ENCODE data around the gene AMDHD1.
A peak's percentile ranks its signal among the peaks of the same experiment; 100 is the strongest.

AMDHD1 gene, protein sequence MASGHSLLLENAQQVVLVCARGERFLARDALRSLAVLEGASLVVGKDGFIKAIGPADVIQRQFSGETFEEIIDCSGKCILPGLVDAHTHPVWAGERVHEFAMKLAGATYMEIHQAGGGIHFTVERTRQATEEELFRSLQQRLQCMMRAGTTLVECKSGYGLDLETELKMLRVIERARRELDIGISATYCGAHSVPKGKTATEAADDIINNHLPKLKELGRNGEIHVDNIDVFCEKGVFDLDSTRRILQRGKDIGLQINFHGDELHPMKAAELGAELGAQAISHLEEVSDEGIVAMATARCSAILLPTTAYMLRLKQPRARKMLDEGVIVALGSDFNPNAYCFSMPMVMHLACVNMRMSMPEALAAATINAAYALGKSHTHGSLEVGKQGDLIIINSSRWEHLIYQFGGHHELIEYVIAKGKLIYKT

DNA sequence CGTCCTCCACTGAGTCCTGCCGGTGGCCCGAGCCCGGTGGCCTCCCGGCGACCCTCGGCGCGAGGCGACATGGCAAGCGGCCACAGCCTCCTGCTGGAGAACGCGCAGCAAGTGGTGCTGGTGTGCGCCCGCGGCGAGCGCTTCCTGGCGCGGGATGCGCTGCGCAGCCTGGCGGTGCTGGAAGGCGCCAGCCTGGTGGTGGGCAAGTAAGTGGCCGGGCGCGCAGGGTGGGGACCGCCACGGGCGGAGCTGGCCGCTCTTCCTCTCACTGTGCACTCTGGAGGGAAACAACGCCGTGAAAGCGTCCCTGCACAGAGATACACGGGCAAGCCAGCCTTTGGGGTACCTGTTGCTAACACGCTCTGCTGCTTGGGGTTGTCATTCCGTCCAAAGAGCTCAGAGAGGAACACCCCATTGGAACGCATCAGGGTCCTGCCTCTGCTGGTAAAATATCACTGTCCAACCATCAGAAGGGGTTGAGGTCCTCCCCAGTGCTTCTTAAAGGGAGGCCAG, at the start of gene AMDHD1:
AMDHD1 (plus strand) TSS at position 2 of the 513 bp plus-strand sequence; CDS start at position 70, 68 bp downstream.
- peak; percentile 67 for DNase-seq (ENCODE audit: low spot score)

DNA sequence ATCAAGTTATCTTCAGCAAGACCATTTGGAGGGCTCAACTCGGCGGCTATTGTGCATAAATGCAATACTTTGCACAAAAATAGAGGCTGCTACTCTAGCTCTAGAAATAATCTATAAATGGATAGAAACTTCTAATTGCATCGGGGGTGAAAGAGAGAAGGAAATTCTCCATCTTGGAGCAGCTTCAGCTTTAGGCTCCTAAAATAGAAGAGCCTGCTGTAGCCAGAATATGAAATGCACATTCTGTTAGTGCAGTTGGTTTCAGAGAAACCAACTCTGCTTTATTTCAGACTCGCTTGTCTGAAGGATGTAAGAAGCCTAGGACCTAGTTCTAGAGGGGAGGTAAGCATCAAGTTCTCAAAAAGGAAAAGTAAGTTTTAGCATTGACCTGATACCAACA, 46.3 kb upstream of the AMDHD1 start:
- no peak for DNase-seq (ENCODE audit: low spot score)

DNA sequence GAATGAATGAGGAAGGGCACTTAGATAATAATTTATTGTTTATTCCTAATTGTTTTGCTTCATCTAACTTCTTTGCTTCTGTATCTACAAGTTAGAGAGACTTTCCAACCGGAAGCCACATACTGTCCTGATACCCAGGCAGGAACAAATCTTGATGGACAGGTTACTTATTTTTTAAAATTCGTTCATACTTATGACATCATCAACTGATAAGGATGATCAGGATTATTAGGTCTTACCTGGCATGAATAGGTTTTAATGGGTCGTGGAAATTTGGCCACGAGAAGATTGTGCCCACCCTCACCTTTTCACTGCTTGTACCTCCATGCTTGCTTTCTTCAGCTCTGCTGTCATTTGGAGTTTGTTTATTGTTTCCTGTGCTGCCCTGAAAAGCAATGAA, 45.0 kb upstream of the AMDHD1 start:
- DNase-seq (ENCODE audit: low spot score): no peak

DNA sequence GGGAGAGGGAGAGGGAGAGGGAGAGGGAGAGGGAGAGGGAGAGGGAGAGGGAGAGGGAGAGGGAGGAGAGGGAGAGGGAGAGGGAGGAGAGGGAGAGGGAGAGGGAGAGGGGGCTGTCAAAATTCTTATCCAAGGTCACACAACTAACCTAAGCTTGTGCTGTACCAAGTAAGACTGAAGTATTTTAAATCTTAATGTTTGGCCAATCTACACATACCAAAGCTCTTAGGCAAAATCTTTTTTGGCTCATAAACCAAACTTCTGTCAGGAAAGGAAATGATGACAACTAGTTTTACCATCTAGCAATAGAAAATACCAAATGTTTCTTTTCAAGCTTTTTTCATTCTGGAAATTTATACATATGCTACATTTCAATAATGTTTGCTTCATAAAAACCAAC, 34.6 kb upstream of the AMDHD1 start:
- DNase-seq (ENCODE audit: low spot score): peak; percentile 39

DNA sequence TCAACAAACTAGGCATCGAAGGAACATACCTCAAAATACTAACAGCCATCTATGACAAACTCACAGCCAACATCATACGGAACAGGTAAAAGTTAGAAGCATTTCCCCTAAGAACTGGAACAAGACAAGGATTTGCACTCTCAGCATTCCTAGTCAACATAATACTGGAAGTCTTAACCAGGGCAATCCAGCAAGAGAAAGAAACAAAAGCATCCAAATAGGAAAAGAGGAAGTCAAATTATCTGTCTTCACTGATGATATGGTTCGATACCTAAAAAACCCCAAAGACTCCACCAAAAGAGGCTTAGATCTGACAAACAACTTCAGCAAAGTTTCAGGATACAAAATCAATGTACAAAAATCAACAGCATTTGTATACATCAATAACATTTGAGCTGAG, 33.3 kb upstream of the AMDHD1 start:
- DNase-seq (ENCODE audit: low spot score): no peak

DNA sequence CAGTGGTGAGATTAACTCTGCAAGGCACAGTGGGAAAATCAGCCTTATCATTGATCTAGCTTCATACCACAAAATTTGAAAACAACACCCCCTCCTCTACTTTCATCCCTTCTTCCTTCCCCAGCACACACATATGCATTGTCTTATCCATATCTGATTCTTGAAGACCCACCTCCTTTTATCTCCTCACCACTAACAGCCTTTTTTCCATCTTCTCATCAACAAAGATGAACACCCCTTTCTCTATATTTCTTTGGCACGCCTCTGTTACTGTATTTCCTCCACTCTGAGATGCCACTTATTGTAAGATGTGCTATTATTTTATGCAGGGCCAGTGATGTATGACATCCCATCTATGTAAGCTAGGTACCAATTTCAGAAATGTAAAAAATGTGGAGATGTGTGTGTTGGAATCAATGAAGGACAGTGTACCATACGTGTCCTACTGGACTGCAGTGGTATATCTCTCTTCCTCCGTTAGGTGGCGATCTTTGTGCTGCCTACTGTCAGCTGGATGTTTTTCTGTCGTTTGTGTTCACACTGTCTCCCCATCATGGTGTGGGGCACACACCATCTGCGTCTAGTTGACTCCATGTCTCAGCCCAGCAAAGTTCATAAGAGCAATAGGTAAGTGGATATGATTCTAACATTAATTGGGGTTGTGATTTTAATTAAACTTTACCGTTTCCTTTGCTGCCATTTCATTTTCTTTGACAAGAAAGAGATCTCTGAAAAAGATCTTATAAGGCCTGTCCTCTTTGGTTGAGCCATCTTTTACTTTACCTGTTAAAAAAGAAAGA, 24.7 kb upstream of the AMDHD1 start:
- DNase-seq (ENCODE audit: low spot score): peak; percentile 37

DNA sequence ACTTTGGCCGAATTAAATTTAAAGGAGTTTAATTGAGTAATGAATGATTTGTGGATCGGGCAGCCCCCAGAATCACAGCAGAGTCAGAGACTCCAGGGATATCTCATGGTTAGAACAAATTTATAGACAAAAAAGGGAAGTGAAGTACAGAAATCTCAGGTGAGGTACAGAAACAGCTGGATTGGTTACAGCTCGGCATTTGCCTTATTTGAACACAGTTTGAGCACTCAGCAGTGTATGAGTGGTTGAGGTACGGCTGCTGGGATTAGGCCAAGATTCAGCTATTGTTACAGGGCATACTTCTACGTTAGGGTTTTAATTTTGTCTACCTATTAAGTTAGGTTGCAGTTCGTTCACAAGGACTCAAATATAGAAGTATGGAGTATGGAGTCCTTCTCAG, 24.0 kb upstream of the AMDHD1 start:
- DNase-seq (ENCODE audit: low spot score): no peak

DNA sequence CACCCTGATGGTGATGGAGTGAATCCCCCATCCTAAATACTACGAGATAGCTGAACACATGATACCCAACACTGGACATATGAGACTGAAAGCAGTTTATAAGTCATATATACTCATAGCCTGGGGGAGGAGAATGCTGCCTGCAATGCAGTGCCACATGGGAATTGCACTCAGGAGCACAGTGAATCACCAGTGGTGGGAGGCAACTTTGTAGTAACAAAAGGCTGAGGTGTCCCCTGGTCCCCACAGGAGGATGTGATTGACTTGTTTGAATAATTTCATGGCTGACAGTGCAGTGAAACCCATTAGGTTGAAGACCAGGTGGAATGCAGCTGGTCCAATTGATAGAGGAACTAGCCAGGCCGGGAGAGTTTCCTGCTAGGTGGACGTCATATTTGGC, 20.9 kb upstream of the AMDHD1 start:
- DNase-seq (ENCODE audit: low spot score): no peak

DNA sequence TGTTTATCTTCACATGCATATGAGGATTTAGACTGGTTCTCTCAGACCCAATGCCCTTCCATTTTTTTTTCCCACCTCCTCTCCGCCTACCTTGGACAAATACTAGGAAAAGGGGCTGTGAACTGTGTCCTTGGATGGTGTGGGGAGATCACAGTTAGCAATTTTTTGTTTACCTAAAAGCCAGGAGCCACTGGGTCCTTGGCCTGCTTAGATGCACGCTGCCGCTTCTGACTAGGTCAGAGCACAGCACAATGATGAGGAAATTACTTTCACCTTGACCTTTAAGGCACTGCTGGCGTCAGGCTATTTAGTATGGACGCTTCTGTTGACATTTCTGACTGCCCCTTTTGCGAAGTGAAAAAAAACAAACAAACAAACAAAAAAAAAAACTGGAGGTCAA, 2.6 kb upstream of the AMDHD1 start:
- no peak for DNase-seq (ENCODE audit: low spot score)

DNA sequence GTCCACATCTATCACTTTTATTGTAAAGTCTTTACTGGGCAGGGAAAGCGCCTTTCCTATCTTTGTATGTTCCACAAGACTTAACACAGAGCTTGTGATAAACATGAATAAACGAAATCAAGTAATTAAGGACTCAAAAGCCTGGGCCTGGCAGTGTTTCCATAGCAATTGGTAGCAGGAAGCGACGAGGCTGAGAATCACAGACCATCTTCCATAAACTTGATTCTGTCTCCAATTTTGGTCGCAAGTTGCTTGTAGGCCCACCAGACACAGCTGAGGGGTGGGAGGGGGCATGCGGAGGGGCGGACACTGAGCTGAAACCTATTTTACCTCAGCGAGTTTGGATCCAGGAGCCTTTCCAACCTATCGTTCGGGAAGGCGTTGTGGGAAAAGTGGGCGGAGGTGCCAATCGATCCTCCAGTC, 1.0 kb upstream of the AMDHD1 start:
- DNase-seq (ENCODE audit: low spot score): no peak

DNA sequence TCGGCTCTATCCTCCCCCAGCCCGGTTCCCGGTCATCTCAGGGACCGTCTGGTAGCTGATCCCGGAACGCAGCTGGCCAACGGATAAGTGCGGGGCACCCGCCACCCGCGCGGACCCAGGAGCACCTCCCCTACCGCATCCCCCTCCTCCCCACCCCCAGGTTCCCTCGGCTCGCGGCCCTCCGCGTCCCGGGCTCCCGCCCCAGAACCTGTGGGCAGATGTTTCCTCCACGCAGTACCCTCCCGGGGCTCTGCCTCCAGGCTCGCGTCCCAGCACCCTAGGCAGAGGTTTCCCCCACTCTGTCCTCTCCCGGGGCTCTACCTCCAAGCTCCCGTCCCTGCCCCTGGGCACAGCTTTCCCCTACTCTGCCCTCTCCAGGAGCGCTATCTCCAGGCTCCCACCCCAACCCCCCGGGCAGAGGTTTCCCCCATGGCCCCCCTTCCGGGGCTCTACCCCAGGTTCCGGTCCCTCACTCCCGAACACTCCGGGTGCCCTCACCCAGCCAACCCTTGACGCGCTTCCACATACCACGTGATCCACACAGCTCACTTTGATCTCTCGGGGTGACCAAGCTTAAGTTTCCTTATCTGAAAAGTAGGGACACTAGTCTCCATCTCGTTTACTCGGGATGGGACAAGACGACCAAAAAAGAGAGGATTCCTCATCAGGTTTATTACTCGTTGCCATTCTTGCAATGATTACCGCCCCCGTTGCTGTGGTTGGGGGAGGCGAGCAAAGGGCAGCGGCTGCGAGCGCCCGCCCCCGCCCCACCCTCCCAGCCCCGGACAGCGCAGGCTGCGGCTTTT, 404 bp upstream of the AMDHD1 start, which contains the start of gene CCDC38:
CCDC38 (minus strand) TSS at position 91 of the 806 bp plus-strand sequence. CDS start 6,105 bp downstream, outside the sequence.
- peak; percentile 83 for DNase-seq (ENCODE audit: low spot score)

DNA sequence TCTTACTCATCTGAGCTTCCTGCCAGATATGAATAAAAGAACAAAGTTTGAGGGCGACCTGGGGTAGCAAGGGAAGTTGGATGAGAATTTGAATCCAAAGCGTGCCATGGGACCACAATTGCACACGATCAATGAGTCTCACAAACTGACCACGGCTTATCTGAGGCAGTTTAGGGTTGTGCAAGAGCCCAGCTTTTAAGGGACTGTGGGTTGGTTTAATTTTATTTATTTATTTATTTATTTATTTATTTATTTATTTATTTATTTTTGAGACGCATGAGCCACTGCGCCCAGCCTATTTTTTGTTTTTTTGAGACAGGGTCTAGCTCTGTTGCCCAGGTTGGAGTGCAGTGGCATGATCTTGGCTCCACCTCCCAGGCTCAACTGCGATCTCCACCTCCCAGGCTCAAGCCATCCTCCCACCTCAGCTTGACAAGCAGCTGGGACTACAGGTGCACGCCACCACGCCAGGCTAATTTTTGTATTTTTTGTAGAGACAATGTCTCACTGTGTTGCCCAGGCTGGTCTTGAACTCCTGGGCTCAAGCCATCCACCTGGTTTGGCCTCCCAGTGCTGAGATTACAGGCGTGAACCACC, 1.1 kb downstream of the AMDHD1 start:
- no peak for DNase-seq (ENCODE audit: low spot score)

DNA sequence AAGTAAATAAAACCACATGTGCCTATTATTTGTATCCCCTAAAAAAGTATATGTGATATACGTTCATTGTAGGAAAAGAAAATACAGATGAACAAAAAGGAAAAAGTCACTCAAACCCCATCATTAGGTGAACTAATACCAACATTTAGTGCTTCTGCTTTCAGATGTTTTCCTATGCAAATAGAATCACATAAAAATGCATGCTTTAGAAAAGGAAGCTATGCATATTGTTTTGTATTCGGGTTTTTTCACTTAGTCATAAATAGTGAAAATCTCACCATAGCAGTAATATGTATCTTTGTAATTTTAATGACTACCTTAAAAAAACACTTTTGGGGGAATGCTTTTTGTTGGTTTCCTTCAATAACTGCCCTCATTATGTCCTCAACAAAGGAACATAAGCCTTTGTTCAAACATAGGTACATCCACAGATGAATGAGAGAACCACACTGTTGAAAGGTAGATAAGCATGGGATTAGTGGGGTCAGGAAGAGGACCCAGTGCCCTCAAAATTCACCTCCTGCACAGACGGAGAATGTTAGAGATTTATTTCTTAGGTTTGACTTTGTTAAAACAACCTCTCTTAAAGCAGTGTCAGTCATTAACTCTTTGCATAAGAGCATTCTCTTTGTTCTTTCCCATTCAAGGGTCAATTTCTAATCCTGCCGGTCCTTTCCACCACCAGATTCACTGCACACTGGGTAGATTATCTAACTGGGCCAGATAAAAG, 6.5 kb downstream of the AMDHD1 start:
- no peak for DNase-seq (ENCODE audit: low spot score)

DNA sequence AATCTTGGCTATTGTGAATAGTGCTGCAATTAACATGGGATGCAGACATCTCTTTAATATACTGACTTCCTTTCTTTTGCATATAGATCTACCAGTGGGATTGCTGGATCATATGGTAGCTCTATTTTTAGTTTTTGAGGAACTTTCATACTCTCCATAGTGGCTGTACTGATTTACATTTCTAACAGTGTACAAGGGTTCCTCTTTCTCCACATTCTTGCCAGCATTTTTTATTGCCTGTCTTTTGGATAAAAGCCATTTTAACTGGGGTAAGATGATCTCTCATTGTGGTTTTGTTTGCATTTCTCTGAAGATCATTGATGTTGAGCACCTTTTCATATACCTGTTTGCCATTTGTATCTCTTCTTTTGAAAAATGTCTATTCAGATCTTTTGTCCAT, 8.4 kb downstream of the AMDHD1 start:
- DNase-seq (ENCODE audit: low spot score): no peak

DNA sequence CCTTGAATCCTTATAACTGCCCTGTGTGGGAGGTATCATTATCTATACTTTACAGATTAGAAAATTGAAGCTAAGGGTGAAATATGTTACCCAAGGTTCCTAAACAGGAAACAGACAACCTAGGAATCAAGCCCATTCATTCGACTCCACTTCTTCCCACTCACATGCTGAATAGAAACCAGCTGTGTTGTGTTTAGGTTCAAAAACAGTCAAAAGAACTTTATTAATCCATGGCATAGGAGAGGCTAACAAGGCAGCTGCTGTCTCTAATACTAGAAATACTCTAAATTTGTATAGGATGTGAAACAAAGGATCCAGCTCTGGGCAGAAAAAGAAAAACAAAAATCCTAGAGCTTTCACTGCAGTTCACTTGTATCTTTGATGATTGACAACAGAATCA, 9.9 kb downstream of the AMDHD1 start:
- no peak for DNase-seq (ENCODE audit: low spot score)

DNA sequence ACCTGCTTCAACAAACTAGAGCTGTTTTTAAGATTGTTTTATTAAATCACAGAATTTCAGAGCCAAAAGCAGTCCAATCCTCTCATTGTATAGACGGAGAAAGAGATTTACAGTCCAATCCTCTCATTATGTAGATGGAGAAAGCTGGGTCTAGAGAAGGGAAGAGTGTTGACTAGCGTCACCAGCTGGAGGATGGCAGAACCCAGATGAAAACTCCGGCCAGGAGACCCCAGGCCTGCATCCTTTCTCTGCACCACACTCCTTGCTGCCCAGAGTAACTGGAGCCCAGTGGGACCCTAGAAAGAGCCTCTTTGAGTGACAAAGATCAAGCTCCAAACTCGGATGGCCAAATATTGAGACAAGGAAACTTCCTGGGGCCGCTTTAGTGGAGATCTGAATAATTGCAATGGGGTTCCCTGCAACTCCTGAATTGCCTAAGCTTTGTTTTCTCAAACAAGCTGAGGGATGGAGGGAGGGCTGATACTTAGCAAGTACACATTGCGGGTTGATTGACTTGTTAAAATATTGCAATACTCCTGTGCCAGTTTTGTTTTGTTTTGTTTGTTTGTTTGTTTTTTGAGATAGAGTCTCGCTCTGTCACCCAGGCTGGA, 12.5 kb downstream of the AMDHD1 start:
- DNase-seq (ENCODE audit: low spot score): no peak

DNA sequence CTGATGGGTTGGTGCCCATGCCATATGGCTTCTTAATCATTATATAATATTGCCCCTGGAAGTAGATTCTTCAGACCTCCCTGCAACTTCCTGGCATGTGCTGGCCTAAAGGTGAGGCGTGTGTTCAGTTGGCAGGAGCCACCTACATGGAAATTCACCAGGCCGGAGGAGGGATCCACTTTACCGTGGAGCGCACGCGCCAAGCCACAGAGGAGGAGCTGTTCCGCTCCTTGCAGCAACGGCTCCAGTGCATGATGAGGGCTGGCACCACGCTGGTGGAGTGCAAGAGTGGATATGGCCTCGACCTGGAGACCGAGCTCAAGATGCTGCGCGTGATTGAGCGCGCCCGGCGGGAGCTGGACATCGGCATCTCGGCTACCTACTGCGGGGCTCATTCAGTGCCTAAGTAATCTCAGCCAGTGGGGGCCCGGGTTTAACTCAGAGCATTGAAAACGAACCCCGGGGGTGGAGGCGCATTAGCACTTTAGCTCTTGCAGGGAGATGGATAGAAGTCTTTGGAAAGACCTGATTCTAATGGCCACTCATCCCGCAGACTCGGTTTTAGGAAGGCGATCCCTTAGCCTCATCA, 13.5 kb downstream of the AMDHD1 start:
- no peak for DNase-seq (ENCODE audit: low spot score)

DNA sequence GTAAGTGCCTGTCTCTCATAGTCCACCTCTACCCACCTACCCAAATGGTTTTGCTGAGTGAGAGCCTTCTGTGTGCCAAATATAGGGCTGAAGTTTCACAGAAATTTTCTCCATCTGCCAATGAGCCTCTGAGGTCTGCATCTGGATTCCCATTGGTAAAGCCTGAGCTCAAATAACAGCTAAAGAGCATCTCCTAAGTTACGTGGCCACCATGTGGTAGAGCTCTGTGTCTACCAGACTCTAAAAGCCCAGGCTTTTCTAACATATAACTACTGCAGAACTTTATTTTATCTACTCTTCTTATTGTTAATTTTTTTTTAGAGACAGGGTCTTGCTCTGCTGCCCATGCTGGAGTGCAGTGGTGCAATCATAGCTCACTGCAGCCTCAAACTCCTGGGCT, 16.0 kb downstream of the AMDHD1 start:
- DNase-seq (ENCODE audit: low spot score): peak; percentile 26

DNA sequence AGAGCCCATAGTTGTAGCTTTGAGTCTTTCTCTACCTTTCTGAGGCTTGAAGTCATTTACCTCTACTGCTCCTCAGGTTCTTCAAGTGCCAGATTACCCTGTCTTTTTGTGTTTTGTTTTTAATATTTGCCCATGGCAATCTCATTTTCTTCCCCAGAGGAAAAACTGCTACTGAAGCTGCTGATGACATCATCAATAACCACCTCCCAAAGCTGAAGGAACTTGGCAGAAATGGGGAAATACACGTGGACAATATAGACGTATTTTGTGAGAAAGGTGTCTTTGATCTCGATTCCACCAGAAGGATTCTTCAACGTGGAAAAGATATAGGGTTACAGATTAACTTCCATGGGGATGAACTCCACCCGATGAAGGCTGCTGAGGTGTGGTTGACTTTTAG, 17.1 kb downstream of the AMDHD1 start:
- no peak for DNase-seq (ENCODE audit: low spot score)

DNA sequence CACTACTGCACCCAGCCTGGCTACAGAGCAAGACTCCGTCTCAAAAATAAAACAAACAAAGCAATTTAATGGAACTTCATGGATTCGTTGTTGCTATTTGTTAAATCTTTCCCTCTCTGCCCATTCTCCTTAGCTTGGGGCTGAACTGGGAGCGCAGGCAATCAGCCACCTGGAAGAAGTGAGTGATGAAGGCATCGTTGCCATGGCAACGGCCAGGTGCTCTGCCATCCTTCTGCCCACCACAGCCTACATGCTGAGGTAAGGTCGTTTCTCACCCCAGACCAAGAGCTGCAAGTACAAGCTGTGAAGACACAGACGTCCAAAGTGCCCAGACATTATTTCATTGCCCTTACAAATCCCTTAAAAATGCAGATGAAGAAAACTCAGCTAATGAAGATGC, 19.1 kb downstream of the AMDHD1 start:
- no peak for DNase-seq (ENCODE audit: low spot score)
